HG03135 (cell line): ENCODE results near the gene CYP24A1.

Source experiments
- ATAC-seq: cut with Tn5 transposase; IDR thresholded peaks from one replicate; pipeline ENCODE4 v1.9.1; 2021; ENCODE audit warnings: mild to moderate bottlenecking, moderate library complexity; ENCODE audit not compliant: unreplicated experiment

Gene CYP24A1

DNA sequence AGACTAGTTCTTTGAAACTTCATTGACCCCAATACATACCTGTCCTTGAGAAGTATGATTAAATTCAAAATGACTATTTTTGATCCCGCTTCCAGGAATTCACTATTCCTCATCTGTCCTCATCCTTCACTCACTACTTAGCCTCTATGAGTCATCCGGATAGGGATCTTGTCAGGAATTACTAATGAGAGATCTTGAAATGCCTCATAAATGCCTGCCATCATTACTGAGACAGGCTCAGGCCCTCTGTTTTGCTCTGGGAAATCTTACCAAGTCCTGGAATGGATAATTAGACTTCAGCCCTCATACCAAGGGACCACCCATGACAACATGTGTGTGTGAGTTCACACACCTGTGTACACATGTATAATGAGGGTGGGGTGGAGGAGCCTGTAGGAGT, 2.8 kb upstream of the CYP24A1 start:
- no peak for ATAC-seq

DNA sequence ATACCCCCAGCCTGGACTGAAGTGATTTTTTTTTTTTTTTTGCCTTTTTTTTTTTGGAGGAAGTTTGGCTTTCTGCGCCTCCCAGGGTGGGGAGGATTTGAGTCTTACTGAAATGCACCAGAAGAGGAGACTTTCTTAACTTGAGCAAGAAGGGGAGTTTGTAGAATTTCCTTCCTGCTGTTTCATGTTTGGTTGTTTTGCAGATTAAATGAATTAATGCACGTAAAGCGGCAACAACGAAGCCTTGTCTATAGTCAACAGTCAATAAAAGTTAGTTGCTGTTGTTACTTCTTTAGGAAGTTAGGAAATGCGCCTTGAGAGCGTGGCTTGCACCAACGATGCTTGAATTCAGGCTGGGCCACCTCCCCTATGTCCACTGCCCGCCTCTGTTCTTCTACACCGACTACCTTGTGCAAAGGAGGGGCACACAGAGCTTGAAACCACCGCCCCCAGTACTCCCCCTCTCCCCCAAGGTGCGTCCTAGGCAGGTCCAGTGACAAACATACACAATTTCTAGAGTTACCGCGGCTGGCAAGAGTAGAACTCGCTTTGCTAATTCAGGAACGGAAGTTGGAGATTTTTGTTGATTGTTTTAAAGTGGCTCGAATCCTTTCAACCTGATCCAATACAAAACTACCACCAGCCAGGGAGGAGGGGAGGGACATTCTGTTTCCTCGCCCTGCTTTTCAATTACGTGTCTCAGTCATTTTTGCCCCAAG, 830 bp upstream of the CYP24A1 start:
- ATAC-seq, result no peak

DNA sequence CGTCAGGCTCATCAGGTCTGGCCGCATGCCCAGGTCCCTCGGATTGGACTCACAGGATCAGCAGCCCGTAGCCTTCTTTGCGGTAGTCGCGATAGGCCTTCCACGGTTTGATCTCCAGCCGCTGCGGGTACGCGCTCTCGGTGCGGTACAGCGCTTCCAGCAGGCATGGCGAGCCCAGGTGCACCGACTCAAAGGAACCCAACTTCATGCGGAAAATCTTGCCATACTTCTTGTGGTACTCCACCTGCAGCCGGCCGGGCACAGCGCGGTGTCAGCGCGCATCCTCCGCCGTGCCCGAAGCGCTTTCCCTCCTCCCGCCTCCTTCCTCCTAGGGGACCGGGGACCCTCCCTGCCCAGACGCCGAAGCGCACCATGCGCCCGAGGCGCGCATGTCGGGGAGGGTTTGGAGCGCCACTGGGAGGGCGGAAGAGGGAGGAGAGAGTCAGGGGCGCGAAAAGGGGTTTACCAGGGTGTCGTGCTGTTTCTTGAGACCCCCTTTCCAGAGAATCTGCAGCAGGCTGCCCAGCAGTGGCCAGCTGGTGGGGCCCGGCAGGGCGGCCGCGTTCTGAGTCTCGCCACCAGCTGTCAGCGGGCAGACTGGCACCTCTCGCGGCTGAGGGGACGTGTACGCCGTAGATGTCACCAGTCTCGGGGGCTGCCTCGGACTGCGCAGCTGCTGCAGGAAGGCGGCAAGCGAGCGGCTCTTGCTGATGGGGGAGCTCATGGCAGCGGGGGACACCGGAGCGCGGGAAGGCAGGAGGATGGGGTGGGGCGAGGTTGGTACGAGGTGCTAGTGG, 732 bp downstream of the CYP24A1 start:
- no peak for ATAC-seq

DNA sequence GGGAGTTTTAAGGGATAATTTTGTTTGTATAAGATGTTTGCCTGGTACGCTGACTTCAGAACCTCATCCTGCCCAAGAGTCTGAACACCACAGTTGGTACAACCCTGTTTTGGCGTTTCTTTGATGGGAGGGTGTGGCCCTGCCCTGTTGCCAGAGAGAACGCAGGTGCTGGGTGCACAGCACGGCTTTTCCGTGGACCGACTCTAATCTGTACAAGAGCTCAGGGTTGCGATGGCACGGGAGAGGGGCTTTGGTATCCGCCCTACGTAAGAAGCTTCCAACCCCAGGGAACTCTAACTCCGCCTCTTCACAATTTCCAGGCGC, 1.3 kb downstream of the CYP24A1 start:
- ATAC-seq, result no peak

DNA sequence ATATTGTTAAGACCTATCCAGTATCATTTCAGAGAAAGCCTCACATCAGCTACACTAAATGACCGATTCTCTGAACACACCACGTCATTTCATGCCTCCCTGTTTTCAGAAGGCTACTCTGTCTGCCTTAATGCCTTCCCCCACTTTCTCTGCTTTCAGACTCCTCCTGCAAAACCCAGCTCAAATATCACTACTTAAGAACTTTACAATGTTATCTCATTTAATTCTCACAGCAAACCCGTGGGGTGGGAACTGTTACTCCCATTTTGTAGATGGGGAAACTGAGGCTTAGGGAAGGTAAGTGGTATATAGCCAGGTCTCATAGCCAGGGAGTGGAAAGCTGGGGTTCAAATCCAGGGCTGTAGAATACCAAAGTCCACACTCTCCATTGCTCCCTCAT, 2.8 kb downstream of the CYP24A1 start:
- no peak for ATAC-seq

DNA sequence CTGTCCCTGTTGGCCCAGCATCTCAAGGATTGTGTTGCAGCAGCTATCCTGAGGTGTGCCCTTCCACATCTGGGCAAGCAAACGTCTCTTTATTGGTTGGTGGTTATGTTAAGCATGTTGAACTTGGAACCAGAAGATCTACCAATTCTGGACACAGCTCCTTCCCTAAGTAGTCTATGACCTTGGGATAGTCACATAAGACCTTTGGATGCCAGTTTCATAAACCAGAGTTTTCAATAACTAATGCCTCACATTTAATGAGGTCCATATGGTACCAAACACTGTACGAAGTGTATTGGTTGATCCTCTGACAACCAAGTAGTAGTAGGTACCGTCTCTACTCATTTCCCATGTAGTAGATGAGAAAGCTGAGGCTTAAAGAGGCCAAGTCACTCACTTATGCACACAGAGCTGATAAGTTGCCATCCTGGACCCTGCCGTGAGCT, 3.7 kb downstream of the CYP24A1 start:
- no peak for ATAC-seq

DNA sequence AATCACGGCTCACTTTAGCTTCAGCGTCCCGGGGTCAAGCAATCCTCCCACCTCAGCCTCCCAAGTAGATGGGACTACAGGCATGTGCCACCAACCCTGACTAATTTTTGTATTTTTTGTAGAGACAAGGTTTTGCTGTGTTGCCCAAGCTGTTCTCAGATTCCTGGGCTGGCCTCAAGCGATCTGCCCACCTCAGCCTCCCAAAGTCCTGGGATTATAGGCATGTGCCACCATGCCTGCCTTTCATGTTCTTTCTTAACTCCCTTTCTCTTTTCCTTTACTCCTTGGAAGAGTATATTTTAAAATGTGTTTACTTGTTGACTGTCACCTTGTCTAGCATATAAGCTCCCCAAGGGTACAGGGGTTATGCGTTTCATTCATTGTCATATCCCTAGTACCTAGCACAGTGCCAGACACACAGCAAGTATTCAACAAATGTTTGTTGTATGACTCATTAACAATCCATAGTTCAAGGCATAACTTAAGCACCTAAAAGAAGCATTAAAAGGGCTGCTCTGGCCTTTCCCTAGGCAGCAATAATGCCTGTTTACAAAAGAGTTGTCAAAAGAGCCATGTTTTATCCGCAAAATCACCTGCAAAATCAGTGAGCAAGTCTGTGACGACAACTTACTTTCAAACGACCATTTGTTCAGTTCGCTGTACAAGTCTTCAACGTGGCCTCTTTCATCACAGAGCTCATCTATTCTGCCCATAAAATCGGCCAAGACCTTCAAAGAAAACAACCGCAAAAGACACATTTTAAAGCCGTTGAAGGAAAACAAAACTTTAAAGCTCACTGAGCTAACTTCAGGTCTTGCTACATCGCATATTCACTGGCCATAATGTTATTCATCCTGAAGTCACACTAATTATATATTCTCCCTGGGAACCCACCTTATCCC, 4.6 kb downstream of the CYP24A1 start:
- ATAC-seq, result no peak

DNA sequence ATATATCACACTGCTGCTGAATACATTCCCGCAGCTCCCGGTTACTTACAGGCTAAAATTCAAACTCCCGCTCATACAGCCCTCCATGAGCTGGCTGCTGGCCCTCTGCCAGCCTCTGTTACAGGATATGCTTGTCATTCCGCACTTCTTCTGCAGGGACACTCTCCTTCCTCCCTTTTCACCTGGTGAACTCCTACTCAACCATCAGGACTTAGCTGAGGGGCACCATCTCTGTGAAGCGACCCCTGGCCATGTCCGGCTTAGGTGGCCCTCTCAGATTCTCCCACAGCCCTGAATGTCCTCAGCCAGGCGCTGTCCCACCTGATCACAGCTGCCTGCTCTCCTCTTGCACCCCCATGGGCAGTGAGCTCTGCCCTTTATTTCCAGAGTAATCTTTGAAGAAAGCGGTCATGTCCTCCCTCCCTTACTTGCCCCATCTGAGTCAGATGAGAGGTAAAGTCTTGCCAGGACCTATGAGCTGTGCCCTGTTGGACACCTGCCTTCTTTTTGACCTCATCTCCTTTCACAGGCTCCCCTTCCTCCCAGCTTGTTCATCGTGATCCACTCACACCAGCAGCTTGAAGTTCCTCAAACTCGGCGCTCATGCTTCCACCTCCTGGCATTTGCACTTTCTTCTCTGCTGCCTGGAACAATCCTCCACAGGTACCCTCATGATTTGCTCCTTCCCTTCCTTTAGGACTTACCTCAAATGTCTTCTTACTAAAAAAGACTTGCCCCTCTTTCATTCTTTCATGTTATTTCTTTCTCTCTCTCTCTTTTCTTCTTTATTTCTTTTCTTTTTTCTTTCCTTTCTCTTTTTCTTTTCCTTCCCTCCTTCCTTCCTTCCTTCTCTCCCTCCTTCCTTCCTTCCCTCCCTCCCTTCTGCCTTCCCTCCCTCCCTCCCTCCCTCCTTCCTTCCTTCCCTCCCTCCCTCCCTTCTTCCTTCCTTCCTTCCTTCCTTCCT, 5.6 kb downstream of the CYP24A1 start:
- no peak for ATAC-seq

DNA sequence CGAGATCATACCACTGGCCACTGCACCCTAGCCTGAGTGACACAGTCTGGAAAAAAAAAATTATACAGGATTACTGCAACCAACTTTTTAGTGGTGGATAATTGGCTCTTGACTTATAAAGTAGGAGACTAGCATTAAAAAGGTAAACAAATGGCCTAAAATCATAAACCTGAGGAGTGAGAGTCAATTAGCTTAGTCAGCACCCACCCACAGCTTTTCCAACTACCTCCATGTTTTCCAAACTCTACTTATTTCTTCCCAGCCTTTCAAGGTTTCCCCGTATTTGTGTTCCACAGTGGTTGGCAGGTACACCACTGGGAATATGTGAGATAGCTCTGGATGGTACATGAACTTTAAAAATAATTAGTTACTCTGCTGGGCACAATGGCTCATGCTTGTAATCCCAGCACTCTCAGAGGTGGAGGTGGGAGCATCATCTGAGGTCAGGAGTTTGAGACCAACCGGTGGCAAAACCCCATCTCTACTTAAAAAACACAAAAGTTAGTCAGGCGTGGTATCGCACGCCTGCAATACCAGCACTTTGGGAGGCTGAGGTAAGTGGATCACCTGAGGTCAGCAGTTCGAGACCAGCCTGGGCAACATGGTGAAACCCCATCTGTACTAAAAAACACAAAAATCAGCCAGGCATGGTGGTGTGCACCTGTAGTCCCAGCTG, 6.7 kb downstream of the CYP24A1 start:
- ATAC-seq, result no peak

DNA sequence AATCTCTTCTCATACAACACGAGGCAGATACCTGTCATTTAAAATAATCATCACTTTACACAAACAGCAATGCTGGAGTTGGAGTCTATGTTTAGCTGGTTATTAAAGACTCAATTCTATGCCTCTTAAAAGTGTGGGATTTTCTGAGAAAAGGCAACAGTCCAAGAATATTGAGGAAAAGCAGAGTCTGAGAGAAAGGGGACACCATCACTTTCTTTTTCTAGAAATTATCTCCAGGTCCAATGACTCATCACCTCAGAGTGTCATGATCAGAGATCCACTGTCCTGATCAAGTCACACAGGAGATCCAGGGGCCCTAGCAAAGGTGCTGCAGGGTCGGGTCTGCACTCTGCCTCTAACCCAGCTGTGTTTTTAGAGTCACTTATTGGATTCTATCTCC, 8.0 kb downstream of the CYP24A1 start:
- no peak for ATAC-seq

DNA sequence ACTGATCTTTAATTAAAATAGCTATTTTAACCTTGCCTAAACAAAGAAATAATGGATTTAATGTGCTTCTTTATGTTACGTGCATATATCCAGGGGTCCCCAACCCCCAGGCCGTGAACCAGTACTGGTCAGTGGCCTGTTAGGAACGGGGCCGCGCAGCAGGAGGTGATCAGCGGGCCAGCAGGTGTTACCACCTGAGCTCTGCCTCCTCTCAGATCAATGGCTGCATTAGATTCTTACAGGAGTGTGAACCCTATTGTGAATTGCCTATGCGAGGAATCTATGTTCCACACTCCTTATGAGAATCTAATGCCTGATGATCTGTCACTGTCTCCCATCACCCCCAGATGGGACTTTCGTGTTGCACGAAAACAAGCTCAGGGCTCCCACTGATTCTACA, 8.8 kb downstream of the CYP24A1 start:
- ATAC-seq, result no peak

DNA sequence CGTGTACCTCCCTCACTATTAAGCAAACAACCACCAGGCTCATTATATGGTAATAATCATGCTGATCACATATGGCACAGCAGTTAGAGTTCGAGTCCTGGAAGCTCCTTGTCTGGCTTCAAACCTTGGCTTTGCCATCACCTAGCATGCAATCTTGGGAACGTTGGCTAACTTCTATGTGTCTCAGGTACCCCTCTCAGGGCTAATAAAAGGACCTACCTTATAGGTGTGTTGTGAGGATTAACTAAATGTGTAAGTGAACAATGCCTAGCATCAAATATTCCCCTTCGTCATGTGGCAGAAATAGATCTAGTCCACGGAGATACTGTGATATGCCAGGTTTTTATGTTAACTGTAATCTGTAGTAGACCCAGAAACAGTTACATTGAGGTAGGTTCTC, 10.4 kb downstream of the CYP24A1 start:
- no peak for ATAC-seq

DNA sequence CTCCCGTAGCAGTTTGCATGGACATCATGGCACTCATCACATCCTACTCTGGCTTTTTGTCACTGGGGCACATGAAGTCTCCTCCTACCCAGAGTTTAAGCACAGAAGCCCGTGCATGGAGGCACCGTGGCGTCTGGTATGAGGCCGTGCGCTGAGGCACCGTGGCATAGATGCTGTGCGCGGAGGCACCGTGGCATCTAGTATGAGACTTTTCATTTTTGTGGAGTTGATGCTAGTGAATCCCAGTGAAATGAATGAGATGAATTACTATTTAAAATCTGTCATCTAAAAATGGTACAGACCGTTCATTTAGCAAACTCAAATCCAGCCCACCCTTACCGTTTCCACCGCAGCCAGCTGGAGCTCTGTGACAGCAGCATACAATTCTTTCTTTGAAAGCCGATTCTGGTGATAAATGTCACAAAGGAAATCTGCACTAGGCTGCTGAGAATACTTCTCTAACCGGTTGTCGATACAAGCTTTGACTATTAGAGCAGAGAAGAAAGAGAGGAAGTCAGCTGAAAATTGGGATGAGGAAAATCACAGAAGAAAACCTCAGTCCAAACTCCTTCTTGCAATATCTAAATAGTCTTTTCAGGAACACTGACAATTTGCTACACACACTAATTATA, 11.3 kb downstream of the CYP24A1 start:
- no peak for ATAC-seq

DNA sequence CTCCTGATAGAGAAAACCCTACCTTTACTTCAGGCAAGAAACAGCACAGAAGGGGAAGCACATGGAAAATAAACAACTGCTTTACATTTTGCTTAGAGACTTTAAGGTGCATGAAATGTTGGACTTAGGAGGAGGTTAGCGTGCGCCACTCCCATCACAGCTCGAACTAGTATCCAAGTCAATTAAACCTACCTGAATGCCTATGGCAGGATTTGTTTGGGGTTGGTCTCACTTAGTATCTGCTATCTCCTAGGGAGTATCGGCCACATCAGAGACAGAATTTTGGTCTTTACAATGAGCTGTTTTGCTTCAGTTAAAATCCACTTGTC, 12.0 kb downstream of the CYP24A1 start:
- no peak for ATAC-seq

DNA sequence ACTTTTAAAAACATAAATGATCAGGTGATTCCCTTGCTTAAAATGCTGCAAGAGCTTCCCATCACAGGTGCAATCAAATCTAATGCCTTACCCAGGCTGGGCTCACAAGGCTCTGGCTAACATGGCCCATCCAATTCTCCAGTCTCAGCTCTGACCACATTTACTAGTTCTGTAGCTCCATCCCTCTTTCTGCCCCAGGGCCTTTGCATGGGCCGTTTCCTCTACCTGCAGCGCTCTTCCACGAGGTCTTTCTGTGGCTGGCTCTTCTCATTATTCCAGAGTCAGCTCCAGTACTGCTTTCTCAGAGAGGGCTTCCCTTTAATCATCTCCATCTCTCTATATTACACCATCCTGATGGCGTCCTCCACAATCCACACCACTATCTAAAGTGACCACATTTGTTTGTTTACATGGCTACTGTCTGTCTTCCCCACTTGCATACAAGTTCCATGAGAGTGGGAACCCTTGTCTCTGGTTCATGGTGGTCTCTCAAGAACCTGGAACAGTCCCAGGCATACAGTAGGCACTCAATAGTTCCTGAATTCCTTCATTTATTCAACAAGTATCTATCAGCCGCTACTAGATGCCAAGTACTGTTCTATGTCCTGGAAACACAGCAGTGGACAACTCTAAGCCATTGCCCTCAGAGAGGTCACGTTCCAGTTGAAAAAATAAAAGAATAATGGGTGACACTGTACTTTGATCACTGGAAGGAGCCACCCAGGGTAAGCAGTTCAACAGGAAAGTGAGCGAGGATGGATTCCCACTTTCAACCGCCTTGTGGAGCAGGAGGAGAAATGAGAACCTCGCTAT, 12.6 kb downstream of the CYP24A1 start:
- no peak for ATAC-seq

DNA sequence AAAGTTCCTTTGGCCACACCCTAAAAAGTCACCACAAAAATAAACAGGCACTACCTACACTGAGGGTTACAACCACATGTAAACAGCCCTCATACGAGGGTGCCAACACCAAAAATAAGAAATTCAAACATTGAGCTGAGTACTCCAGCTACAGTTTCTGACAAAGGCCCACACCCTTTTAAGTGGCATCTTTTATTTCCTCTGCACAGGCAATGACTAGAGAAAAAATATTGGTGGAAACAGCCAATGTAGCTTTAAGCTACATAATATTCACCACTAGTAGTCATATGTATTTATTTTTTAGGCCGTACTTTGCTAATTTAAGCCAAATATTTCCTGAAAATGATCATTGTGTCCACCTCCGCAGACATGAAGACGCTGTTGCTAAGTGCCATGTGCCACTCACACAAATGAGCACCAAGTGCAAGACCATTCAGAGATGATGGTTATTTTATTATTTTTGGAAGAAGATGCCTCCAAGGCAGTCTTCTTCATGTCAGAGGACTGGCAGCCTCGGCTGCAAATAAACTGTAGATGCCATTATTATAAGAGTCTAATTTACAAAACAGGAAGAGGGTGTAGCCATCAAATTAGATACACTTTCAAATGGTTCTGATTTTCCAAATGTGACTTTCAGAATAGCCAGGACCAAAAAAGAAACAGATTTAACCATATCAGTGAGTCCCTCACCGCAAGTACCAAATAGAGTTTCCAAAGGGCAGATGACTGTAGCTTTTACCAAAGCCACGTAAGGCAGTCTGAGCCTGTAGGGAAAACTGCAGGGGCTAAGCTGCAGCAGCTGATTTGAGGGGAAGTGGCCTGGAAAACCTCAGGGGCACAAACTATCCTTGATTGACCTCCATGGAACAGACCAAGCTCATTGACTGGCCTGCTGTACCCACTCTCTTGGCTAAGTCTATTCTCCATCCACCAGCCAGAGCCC, 13.4 kb downstream of the CYP24A1 start:
- no peak for ATAC-seq

DNA sequence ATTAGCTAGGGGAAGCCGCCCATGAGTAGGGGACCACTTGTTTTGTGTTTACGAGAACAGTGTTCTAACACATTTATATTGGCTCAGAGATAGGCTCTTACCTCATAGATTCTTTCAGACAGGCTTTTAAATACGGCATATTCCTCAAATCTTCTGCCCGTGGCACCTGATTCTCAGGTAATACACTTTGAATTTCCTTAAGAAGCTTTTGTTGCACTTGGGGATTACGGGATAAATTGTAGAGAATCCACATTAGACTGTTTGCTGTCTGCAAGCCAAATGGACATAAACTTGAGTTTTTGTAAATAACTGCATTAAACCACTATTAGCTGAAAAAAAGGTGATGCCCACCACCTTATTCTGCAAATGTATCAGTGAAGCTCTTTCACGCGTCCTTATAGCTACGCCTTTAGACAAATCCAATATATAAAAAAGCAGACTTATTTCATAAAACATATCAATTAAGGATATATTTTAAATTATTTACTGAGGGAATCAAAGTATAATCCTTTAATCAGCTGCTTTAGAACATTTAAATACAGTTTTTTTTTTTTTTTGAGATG, 14.8 kb downstream of the CYP24A1 start:
- ATAC-seq, result no peak
